ENCODE measurements around the gene NSUN2.

The NSUN2 gene

DNA sequence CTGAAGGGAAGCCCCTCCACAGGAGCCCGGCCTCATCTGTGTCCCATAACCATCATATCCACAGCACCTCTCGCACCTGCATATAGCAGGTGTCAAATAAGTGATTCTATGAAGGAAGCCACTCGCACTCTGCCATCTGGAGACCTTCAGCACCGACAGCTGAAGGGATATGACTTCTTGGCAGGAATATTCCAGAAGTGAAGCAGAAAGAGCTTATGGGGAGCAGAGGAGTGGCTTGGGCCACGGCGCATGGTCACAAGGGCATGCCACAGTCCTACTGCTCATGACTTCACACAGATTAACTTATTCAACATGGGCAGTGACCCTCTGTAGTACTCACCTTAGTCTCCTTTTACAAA, 80.9 kb downstream of the NSUN2 start:
- Histone ChIP-seq H3K27me3 (ENCODE audit: insufficient read depth, low read length) (no peaks in the 10 kb centered on the region), H3K9ac (ENCODE audit: low read length) (no peak overlapping the region), H3K4me1 (ENCODE audit: control insufficient read depth in 1 of 2, insufficient read depth in 2 of 2, low read length in 2 of 2) (no peaks in the 10 kb centered on the region), H3K4me2 (ENCODE audit: low read length) (no peak overlapping the region), H2AFZ (ENCODE audit: insufficient read depth, low read length, poor library complexity) (no peak overlapping the region), H3K36me3 (ENCODE audit: control insufficient read depth in 1 of 2, insufficient read depth in 2 of 2, low read length in 2 of 2) (no peaks in the 10 kb centered on the region), H3K4ac (ENCODE audit: low read depth, low read length) (no peak overlapping the region), H3K4me3 (ENCODE audit: low read depth, low read length) (no peak overlapping the region), H4K91ac (ENCODE audit: low read depth, low read length) (no peak overlapping the region), H3K14ac (ENCODE audit: low read length) (no peak overlapping the region), H3K23ac (ENCODE audit: low read length) (no peak overlapping the region), H2BK120ac (ENCODE audit: insufficient read depth, low read length, poor library complexity) (no peak overlapping the region), H2BK5ac (ENCODE audit: low read depth, low read length, poor library complexity) (no peak overlapping the region), H3K79me1 (ENCODE audit: low read length) (no peaks in the 10 kb centered on the region), H2BK12ac (ENCODE audit: low read length) (no peak overlapping the region), H2AK5ac (ENCODE audit: low read length) (no peak overlapping the region), H3K27ac (ENCODE audit: low read depth, low read length) (no peak overlapping the region), H4K12ac (ENCODE audit: low read depth, low read length) (no peak overlapping the region), H3K79me2 (ENCODE audit: control insufficient read depth, insufficient read depth, low read length, poor library complexity) (no peaks in the 10 kb centered on the region), H4K8ac (ENCODE audit: low read depth, low read length) (no peak overlapping the region), H3K18ac (ENCODE audit: low read length) (no peak overlapping the region), H3K9me3 (ENCODE audit: insufficient read depth, low read depth, low read length) (peaks cover 12% of the 10 kb centered on the region)
- WGBS (ENCODE audit: extremely low coverage, insufficient coverage, insufficient read length) = no CpG with 5 or more reads among the region's 6 CpGs
- DNase-seq = no peak

DNA sequence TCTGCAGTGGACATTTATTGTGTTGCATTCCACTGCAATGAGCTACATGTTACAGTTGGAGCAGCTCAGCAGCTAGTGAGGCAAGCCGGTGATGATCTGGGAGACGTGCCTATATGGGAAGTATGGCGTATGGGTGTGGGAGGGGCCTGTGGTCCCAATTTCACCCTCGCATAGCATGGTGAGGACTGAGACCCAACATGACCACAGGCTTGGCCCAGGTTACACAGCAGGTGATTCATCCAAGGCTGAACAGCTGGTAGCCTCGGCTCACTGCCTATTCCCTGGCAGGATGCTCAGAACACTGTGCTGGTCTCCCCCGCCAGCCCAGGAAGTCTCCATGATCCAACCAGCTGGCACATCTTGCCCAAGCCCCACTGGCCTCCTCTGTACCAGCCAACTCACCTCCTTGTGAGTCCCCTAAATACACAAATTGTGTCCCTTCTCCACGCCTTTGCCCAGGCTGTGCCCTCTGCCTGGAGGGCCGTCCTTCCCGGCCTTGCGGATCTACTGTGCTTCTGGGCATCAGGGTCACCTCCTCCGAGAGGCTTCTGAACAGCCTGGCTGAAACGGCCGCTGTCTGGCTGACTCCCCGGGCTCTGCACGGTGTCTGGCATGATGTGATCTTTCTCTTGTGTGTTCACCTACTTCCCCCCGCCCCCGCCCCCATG, 81.4 kb downstream of the NSUN2 start:
- H3K18ac ChIP-seq (ENCODE audit: low read length) = no peak overlapping the region
- H3K27ac ChIP-seq (ENCODE audit: low read depth, low read length) = no peak overlapping the region
- H3K9ac ChIP-seq (ENCODE audit: low read length) = no peak overlapping the region
- H3K36me3 ChIP-seq (ENCODE audit: control insufficient read depth in 1 of 2, insufficient read depth in 2 of 2, low read length in 2 of 2) = no peaks in the 10 kb centered on the region
- H3K9me3 ChIP-seq (ENCODE audit: insufficient read depth, low read depth, low read length) = peaks cover 8% of the 10 kb centered on the region
- no peaks in the 10 kb centered on the region for H3K27me3 ChIP-seq (ENCODE audit: insufficient read depth, low read length)
- H3K79me1 ChIP-seq (ENCODE audit: low read length) = no peaks in the 10 kb centered on the region
- H2BK12ac ChIP-seq (ENCODE audit: low read length) = no peak overlapping the region
- no peak overlapping the region for H4K8ac ChIP-seq (ENCODE audit: low read depth, low read length)
- no peak overlapping the region for H2AK5ac ChIP-seq (ENCODE audit: low read length)
- WGBS (ENCODE audit: extremely low coverage, insufficient coverage, insufficient read length) = no CpG with 5 or more reads among the region's 17 CpGs
- H3K4me1 ChIP-seq (ENCODE audit: control insufficient read depth in 1 of 2, insufficient read depth in 2 of 2, low read length in 2 of 2) = no peaks in the 10 kb centered on the region
- no peak overlapping the region for H3K4me3 ChIP-seq (ENCODE audit: low read depth, low read length)
- H3K14ac ChIP-seq (ENCODE audit: low read length) = no peak overlapping the region
- H2BK120ac ChIP-seq (ENCODE audit: insufficient read depth, low read length, poor library complexity) = no peak overlapping the region
- H4K91ac ChIP-seq (ENCODE audit: low read depth, low read length) = no peak overlapping the region
- no peak overlapping the region for H2AFZ ChIP-seq (ENCODE audit: insufficient read depth, low read length, poor library complexity)
- no peak for DNase-seq
- no peak overlapping the region for H3K23ac ChIP-seq (ENCODE audit: low read length)
- H4K12ac ChIP-seq (ENCODE audit: low read depth, low read length) = no peak overlapping the region
- no peak overlapping the region for H3K4me2 ChIP-seq (ENCODE audit: low read length)
- no peaks in the 10 kb centered on the region for H3K79me2 ChIP-seq (ENCODE audit: control insufficient read depth, insufficient read depth, low read length, poor library complexity)
- no peak overlapping the region for H2BK5ac ChIP-seq (ENCODE audit: low read depth, low read length, poor library complexity)
- H3K4ac ChIP-seq (ENCODE audit: low read depth, low read length) = no peak overlapping the region

DNA sequence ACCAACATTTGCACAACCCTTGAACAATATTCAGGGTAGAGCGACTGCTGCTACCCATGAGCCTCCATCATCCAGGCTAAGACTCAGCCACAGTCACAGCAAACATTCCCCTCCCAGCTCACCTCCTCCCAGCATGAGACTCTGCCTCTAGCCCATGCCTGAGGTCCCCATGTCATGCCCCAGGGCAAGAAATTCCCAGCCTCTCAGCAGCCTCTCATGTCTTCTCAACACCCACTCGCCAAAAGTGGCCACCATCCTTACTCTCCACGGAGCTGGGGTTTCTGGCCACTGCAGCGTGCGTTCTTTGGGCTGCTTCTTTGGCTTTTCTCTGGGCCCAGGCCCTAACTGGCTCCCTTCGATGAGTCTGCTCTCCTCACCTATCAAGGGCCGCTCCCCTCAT, 82.2 kb downstream of the NSUN2 start:
- Histone ChIP-seq H3K36me3 (ENCODE audit: control insufficient read depth in 1 of 2, insufficient read depth in 2 of 2, low read length in 2 of 2) (no peaks in the 10 kb centered on the region), H2BK5ac (ENCODE audit: low read depth, low read length, poor library complexity) (no peak overlapping the region), H3K79me1 (ENCODE audit: low read length) (no peaks in the 10 kb centered on the region), H3K23ac (ENCODE audit: low read length) (no peak overlapping the region), H4K8ac (ENCODE audit: low read depth, low read length) (no peak overlapping the region), H3K18ac (ENCODE audit: low read length) (no peak overlapping the region), H3K14ac (ENCODE audit: low read length) (no peak overlapping the region), H3K4ac (ENCODE audit: low read depth, low read length) (no peak overlapping the region), H3K9ac (ENCODE audit: low read length) (no peak overlapping the region), H2AFZ (ENCODE audit: insufficient read depth, low read length, poor library complexity) (no peak overlapping the region), H2BK120ac (ENCODE audit: insufficient read depth, low read length, poor library complexity) (no peak overlapping the region), H3K9me3 (ENCODE audit: insufficient read depth, low read depth, low read length) (peaks cover 6% of the 10 kb centered on the region), H3K4me3 (ENCODE audit: low read depth, low read length) (no peak overlapping the region), H3K4me2 (ENCODE audit: low read length) (no peak overlapping the region), H3K79me2 (ENCODE audit: control insufficient read depth, insufficient read depth, low read length, poor library complexity) (no peaks in the 10 kb centered on the region), H3K4me1 (ENCODE audit: control insufficient read depth in 1 of 2, insufficient read depth in 2 of 2, low read length in 2 of 2) (no peaks in the 10 kb centered on the region), H2AK5ac (ENCODE audit: low read length) (no peak overlapping the region), H3K27me3 (ENCODE audit: insufficient read depth, low read length) (no peaks in the 10 kb centered on the region), H4K91ac (ENCODE audit: low read depth, low read length) (no peak overlapping the region), H3K27ac (ENCODE audit: low read depth, low read length) (no peak overlapping the region), H4K12ac (ENCODE audit: low read depth, low read length) (no peak overlapping the region), H2BK12ac (ENCODE audit: low read length) (no peak overlapping the region)
- DNase-seq = no peak
- no CpG with 5 or more reads among the region's 7 CpGs for WGBS (ENCODE audit: extremely low coverage, insufficient coverage, insufficient read length)

Measured in trophoblast cell (in vitro differentiated cells and primary cell).